Measurements from ENCODE around the gene NGRN. TPM values are rescaled to one million over a fixed set of nuclear protein-coding genes. Genes with fewer than 3 reads are reported as not detected.
"Not testable (repeated sequence)": the region's sequence is repeated elsewhere in the genome, so short reads cannot be mapped to it uniquely, and the experiment has no call there.

NGRN gene
- total RNA-seq, 1 experiment from 2014 or later = 101 TPM

GRCh38 chr15:90280743-90281142 is 15.3 kb downstream of the NGRN start:
- intact Hi-C loops (cut with micrococcal nuclease; ENCODE audit: unreplicated experiment) = loop anchor here (5.0 kb wide), 1 partner anchor 48 kb away; the partner anchor contains the start of genes CIB1 and GDPGP1
- H3K9me3 Mint-ChIP-seq (ENCODE audit: unreplicated experiment); POLR2A ChIA-PET; BruUV-seq (replicated peaks); H3K4me3 Mint-ChIP-seq (ENCODE audit: unreplicated experiment); H3K27ac Mint-ChIP-seq (ENCODE audit: unreplicated experiment); H3K27me3 ChIP-seq (replicated peaks; ENCODE audit: control insufficient read depth, insufficient read depth, low read length); H3K36me3 ChIP-seq (ENCODE audit: control insufficient read depth, insufficient read depth, low read length); H3K4me1 Mint-ChIP-seq (ENCODE audit: low read depth, unreplicated experiment); DNase-seq; H3K4me3 ChIP-seq (ENCODE audit: low read depth, low read length); H3K27me3 Mint-ChIP-seq (ENCODE audit: insufficient read depth, unreplicated experiment); H3K9me3 ChIP-seq: not testable (repeated sequence)
- CTCF ChIA-PET = interaction anchor here (1.0 kb wide), 1 partner anchor 11 kb away, joined by 4 read pairs; no protein-coding TSS in a partner anchor
- H3K36me3 Mint-ChIP-seq (ENCODE audit: insufficient read depth, unreplicated experiment) = peaks cover 11% of the 10 kb centered on the region
- 0 out of 2 replicates have a peak, but pooled peaks cover 15% of the 10 kb centered on the region for H3K4me1 ChIP-seq

DNA sequence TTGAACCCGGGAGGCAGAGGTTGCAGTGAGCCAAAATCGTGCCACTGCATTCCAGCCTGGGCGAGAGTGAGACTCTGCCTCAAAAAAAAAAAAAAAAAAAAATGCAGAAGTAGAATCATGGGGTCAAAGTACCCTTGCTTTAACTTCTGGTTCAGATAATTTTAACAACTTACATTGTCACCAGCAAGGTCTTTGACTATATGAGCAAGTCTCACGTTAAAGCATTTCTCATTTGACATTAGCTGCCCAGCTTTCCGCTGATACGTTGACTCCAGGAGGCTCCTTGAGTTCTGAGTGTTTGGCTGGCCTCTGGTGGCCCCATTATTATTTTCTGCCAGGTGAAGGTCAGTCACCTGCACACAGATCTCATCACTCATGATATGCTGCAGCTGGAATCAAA is 16.2 kb downstream of the NGRN start:
- not testable (repeated sequence) for H3K9me3 Mint-ChIP-seq (ENCODE audit: unreplicated experiment)

DNA sequence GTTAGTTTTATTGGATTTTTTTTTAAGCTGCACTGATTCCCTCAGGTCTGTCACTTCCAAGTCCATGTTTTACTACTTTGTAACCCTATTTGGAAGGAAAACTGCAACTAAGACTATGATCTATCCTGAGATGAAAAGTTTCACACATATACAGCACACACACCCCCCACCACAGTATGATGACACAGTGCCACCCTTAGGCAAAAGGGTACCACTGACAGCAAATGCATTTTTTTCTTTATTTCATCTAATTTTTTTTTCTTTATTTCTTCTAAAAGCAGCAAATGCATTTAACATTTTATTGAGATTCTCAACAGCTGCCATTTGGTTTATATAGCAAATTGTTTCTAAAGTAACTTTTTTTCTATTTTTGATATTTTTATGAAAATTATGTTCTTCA is 21.2 kb downstream of the NGRN start:
- intact Hi-C loops (cut with micrococcal nuclease; ENCODE audit: unreplicated experiment) = loop anchor here (5.0 kb wide), 1 partner anchor 144 kb away; no protein-coding TSS in a partner anchor
- peaks cover 3% of the 10 kb centered on the region; the same call in 1 of the 2 replicates for H3K4me1 ChIP-seq
- Mint-ChIP-seq H3K4me1 (ENCODE audit: low read depth, unreplicated experiment) (no peaks in the 10 kb centered on the region), H3K36me3 (ENCODE audit: insufficient read depth, unreplicated experiment) (no peaks in the 10 kb centered on the region), H3K9me3 (ENCODE audit: unreplicated experiment) (no peaks in the 10 kb centered on the region), H3K27ac (ENCODE audit: unreplicated experiment) (no peak overlapping the region), H3K4me3 (ENCODE audit: unreplicated experiment) (no peak overlapping the region), H3K27me3 (ENCODE audit: insufficient read depth, unreplicated experiment) (no peaks in the 10 kb centered on the region)
- TF ChIP-seq CTCF (IDR thresholded peaks at IDR 0.05; ENCODE audit: insufficient read depth in 1 of 2, low read depth in 1 of 2, low read length in 1 of 2, severe bottlenecking in 1 of 2, unreplicated experiment in 1 of 2) = peak in 1 of 2 experiments; percentile 43
- BruUV-seq (replicated peaks) = no TSS peak
- no peak overlapping the region for H3K4me3 ChIP-seq (ENCODE audit: low read depth, low read length)
- H3K36me3 ChIP-seq (ENCODE audit: control insufficient read depth, insufficient read depth, low read length) = no peaks in the 10 kb centered on the region
- H3K9me3 ChIP-seq = no peaks in the 10 kb centered on the region
- ChIA-PET CTCF (interaction anchor here (0.6 to 1.0 kb wide), 2 partner anchors 14 to 196 kb away, joined by 3 to 4 read pairs; no protein-coding TSS in a partner anchor), POLR2A (no interaction called here)
- no peaks in the 10 kb centered on the region for H3K27me3 ChIP-seq (replicated peaks; ENCODE audit: control insufficient read depth, insufficient read depth, low read length)
- peak in 1 of 2 experiments; percentile 24 for DNase-seq

More for the DNA sequence above, 16.2 kb downstream of the NGRN start:
- H3K4me1 Mint-ChIP-seq (ENCODE audit: low read depth, unreplicated experiment); H3K4me3 Mint-ChIP-seq (ENCODE audit: unreplicated experiment); H3K36me3 ChIP-seq (ENCODE audit: control insufficient read depth, insufficient read depth, low read length); DNase-seq; H3K4me3 ChIP-seq (ENCODE audit: low read depth, low read length); H3K36me3 Mint-ChIP-seq (ENCODE audit: insufficient read depth, unreplicated experiment); POLR2A ChIA-PET; H3K27ac Mint-ChIP-seq (ENCODE audit: unreplicated experiment); BruUV-seq (replicated peaks); H3K27me3 Mint-ChIP-seq (ENCODE audit: insufficient read depth, unreplicated experiment); H3K27me3 ChIP-seq (replicated peaks; ENCODE audit: control insufficient read depth, insufficient read depth, low read length); H3K9me3 ChIP-seq: not testable (repeated sequence)
- H3K4me1 ChIP-seq = 0 out of 2 replicates have a peak, but pooled peaks cover 15% of the 10 kb centered on the region
- intact Hi-C loops (cut with micrococcal nuclease; ENCODE audit: unreplicated experiment) = loop anchor here (5.0 kb wide), 1 partner anchor 49 kb away; the partner anchor contains the start of genes CIB1 and GDPGP1
- CTCF ChIA-PET = interaction anchor here (0.7 to 1.3 kb wide), 2 partner anchors 12 to 61 kb away, joined by 3 to 4 read pairs; no protein-coding TSS in a partner anchor

GRCh38 chr15:90287101-90287500 is 21.6 kb downstream of the NGRN start:
- Mint-ChIP-seq H3K27ac (ENCODE audit: unreplicated experiment) (no peak overlapping the region), H3K9me3 (ENCODE audit: unreplicated experiment) (no peaks in the 10 kb centered on the region), H3K27me3 (ENCODE audit: insufficient read depth, unreplicated experiment) (no peaks in the 10 kb centered on the region), H3K4me1 (ENCODE audit: low read depth, unreplicated experiment) (no peaks in the 10 kb centered on the region), H3K4me3 (ENCODE audit: unreplicated experiment) (no peak overlapping the region), H3K36me3 (ENCODE audit: insufficient read depth, unreplicated experiment) (no peaks in the 10 kb centered on the region)
- intact Hi-C loops (cut with micrococcal nuclease; ENCODE audit: unreplicated experiment) = loop anchor here (5.0 kb wide), 1 partner anchor 145 kb away; no protein-coding TSS in a partner anchor
- ChIA-PET POLR2A (no interaction called here), CTCF (interaction anchor here (0.6 kb wide), 1 partner anchor 195 kb away, joined by 4 read pairs; no protein-coding TSS in a partner anchor)
- Histone ChIP-seq H3K4me3 (ENCODE audit: low read depth, low read length) (no peak overlapping the region), H3K9me3 (no peaks in the 10 kb centered on the region), H3K36me3 (ENCODE audit: control insufficient read depth, insufficient read depth, low read length) (no peaks in the 10 kb centered on the region), H3K27me3 (replicated peaks; ENCODE audit: control insufficient read depth, insufficient read depth, low read length) (no peaks in the 10 kb centered on the region), H3K4me1 (peaks cover 4% of the 10 kb centered on the region; the same call in 1 of the 2 replicates)
- DNase-seq = no peak
- BruUV-seq (replicated peaks) = no TSS peak
- no peak for TF ChIP-seq CTCF (IDR thresholded peaks at IDR 0.05; ENCODE audit: insufficient read depth in 1 of 2, low read depth in 1 of 2, low read length in 1 of 2, severe bottlenecking in 1 of 2, unreplicated experiment in 1 of 2)

Data from Caco-2 (cell line).